Endothelial cell of umbilical vein (primary cell): ENCODE measurements around the gene MRPL27.

ENCODE experiments used
- POLR2A ChIP-seq: IDR thresholded peaks from 2 replicates; pipeline ENCODE4 v1.6.1; 2012; ENCODE audit warnings: low read depth, mild to moderate bottlenecking, control low read depth, low read length
- TF ChIP-seq, protein P1 (sequence below), 2 donors: IDR thresholded peaks; 1 replicate in 1 of 2; 2 replicates in 1 of 2; pipeline ENCODE4 v1.5.1; 2011; ENCODE audit warnings: low read length in 2 of 2, mild to moderate bottlenecking in 2 of 2, moderate library complexity in 2 of 2, control low read depth in 1 of 2, inconsistent platforms in 1 of 2, low read depth in 1 of 2; ENCODE audit not compliant: insufficient read depth in 1 of 2; ENCODE audit errors: extremely low read depth in 1 of 2

DNA sequence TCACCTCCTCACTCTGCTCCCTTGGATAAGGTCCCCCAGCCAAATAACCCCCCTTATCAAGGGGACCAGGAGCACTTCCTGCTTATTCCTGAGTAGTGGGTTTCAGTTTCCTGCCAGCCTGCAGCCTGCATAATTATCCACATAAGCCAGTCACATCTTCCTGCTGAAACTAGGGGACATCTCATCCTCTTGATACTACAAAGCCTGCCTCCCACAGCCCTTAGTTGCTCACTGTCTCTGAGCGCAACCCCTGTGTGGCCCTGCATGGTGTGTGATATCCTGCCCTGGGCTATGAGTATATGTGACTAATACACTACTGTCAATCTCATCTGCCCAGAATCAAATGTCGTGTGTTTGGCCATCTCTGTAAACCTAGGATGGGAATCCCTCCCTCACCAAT, 35.0 kb downstream of the MRPL27 start:
- TF ChIP-seq, protein P1, sequence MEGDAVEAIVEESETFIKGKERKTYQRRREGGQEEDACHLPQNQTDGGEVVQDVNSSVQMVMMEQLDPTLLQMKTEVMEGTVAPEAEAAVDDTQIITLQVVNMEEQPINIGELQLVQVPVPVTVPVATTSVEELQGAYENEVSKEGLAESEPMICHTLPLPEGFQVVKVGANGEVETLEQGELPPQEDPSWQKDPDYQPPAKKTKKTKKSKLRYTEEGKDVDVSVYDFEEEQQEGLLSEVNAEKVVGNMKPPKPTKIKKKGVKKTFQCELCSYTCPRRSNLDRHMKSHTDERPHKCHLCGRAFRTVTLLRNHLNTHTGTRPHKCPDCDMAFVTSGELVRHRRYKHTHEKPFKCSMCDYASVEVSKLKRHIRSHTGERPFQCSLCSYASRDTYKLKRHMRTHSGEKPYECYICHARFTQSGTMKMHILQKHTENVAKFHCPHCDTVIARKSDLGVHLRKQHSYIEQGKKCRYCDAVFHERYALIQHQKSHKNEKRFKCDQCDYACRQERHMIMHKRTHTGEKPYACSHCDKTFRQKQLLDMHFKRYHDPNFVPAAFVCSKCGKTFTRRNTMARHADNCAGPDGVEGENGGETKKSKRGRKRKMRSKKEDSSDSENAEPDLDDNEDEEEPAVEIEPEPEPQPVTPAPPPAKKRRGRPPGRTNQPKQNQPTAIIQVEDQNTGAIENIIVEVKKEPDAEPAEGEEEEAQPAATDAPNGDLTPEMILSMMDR (IDR thresholded peaks at IDR 0.05; ENCODE audit: extremely low read depth in 1 of 2, insufficient read depth in 1 of 2, low read depth in 1 of 2, low read length in 2 of 2): no peak
- no peak for TF ChIP-seq POLR2A
